GM13977 (cell line): ENCODE results near the gene MED27.

Experiments
- DNase-seq: peaks from one replicate; pipeline ENCODE4 v3.0.0; 2012; ENCODE audit warnings: low spot score
- in situ Hi-C: fragments of 300-500 bp; cut with MboI; formaldehyde crosslinking; loops from one replicate; pipeline ENCODE4 v1.12.0; 2022; ENCODE audit warnings: low sequenced_read_pairs, low pct_unique_long_range_greater_than_20kb, mixed read lengths, inconsistent platforms; ENCODE audit not compliant: unreplicated experiment
- TF ChIP-seq, protein P1 (sequence below): IDR thresholded peaks from 2 replicates; pipeline ENCODE4 v1.5.1; 2012; ENCODE audit warnings: mild to moderate bottlenecking, control low read depth; ENCODE audit not compliant: insufficient read depth; ENCODE audit errors: extremely low read depth, missing control alignments

The MED27 gene

DNA sequence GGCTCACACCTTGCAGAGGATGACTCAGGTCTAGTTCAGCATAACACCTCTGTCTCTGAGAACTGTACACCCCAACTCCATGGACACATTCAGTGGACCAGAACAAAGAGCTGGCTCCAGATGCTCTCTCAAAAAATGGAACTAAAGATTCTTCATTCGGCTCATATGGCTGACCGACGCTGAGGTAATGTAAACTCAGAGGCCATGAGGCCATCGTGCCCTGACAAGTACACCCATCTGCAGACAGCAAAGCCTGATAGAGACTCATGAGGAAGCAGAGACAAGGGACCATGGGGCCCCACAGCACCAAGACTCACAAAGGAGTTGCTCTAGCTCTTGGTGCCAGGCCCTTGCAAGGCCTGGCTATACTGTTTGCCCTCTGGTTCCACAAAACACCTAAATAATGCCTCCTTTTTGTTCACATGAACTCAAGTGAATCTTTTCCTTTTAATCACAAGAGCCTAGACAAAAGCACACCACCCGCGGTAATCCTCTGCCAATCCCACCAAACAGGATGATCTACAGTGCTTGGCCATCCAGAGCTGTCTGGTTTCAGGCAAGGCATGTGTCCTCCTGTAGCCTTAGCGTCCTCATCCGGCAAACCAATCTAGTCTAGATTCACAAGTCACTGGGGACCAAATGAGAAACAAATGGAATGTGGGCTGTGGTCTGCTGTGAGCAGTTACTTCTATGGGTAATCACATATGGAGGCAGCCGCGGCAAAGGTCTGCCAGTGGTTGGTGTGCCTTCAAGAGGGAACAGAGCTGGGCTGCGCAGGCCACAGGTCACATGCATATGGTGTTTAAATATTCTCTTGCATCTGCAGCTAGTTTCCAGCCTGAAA, 22.7 kb downstream of the MED27 start:
- no peak for DNase-seq
- in situ Hi-C loops = no loop called here
- TF ChIP-seq, protein P1, sequence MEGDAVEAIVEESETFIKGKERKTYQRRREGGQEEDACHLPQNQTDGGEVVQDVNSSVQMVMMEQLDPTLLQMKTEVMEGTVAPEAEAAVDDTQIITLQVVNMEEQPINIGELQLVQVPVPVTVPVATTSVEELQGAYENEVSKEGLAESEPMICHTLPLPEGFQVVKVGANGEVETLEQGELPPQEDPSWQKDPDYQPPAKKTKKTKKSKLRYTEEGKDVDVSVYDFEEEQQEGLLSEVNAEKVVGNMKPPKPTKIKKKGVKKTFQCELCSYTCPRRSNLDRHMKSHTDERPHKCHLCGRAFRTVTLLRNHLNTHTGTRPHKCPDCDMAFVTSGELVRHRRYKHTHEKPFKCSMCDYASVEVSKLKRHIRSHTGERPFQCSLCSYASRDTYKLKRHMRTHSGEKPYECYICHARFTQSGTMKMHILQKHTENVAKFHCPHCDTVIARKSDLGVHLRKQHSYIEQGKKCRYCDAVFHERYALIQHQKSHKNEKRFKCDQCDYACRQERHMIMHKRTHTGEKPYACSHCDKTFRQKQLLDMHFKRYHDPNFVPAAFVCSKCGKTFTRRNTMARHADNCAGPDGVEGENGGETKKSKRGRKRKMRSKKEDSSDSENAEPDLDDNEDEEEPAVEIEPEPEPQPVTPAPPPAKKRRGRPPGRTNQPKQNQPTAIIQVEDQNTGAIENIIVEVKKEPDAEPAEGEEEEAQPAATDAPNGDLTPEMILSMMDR = no peak

DNA sequence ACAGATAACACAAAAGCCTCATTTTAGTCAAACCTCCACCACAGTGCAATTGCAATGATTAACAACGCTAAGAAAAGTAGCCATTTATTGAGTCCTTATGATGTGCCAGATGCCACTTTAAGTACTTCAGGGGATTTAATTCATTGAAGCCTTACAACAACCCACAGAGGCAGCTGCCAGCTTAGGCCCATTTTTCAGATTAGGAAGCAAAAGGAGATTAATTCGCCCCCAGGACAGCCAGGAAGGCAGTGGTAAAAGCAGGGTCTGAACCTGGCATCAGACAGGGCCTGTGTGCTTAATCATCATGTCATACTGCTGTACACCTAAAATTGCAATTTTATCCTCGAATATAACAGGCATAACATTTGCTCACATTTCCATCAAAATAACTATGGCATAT, 23.9 kb downstream of the MED27 start:
- TF ChIP-seq, protein P1 = no peak
- in situ Hi-C loops = no loop called here
- no peak for DNase-seq

DNA sequence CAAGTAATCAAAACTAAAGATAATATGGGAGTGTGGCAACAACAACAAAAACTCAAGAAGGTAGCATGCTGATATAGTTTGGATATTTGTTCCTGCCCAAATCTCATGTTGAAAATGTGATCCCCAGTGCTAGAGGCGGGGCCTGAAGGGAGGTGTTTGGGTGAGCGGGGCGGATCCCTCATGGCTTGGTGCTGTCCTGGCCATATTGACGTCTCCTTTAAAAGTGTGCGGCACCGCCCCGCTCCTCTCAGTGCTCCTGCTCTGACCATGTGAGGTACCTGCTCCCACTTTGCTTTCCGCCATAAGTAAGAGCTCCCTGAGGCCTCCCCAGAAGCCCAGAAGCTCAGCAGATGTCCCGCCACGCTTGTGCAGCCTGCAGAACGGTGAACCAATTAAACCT, 25.6 kb downstream of the MED27 start:
- DNase-seq = no peak
- in situ Hi-C loops = no loop called here
- TF ChIP-seq, protein P1 = no peak

- TF ChIP-seq, protein P1 = no peak
- no peak for DNase-seq
- in situ Hi-C loops = no loop called here
These were observed 29.8 kb downstream of the MED27 start for GRCh38 chr9:132049900-132050299.

DNA sequence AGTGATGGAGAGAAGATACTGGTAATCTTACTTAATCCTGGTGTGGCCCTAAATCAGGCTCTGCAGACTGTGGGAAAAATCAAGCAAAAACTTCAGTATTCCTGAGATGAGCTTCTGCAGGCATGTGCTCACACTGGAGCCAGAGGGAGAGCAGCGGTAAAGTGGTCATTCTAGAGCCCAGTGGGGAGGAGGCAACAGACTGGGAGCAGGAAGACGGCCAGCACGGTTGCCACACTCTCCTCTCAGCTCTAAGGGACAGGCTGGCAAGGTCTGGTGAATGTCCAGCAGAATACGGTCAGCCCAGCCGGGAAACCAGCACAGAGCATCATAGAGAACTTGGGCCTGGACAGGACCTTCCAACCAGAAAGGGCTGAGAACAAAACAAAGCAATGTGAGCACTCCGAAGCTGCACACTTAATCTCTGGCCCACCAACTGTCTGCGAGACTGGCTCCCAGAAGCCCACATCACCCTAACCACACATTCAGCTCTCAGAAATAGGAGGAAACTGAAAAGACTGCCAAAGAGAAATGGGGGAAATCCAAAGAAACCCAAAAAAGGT, 30.3 kb downstream of the MED27 start:
- in situ Hi-C loops = no loop called here
- TF ChIP-seq, protein P1 = no peak
- DNase-seq = no peak

DNA sequence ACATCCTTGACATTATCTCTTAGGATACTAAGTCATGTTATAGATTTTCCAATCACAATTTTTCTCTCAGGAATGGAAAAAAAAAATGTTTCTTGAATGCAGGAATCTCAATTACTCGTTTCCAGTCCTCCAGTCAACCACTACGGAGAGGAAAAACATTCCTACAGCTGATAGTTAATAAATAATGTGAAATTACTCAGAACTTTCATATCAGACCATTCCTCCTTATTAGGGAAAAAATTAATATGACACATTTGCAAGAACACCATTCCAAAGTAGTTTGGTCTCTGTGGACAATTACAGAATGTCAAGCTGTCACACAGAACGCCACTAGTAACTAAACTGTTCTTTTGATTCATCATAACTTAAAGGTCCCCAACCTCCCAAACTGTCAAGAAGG, 31.5 kb downstream of the MED27 start:
- in situ Hi-C loops = no loop called here
- TF ChIP-seq, protein P1 = no peak
- DNase-seq = no peak
